ENCODE measurements around the gene SSB.
"Not testable (repeated sequence)": the region's sequence is repeated elsewhere in the genome, so short reads cannot be mapped to it uniquely, and the experiment has no call there.

The SSB gene

DNA sequence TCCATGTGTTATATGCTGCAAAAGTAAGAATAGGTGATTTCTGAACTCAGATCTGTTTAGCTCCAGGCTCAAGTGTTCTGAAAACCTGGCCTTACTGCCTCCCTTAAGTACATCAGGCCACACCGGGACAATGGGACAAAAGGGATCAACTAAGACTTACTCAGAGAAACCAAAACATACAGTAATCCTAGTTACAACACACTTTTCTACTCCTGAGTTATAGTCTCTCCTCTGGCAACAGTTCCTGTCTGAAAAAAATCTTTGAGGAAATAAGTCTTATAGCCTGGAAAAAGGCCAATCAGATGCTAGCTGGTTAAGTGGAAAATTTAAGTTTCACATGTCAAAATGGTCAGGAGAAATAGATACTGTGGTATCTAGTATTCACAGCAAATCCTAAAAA, 20.4 kb downstream of the SSB start:
- DNase-seq (ENCODE audit: low read depth): no peak
- TF ChIP-seq CTCF (IDR thresholded peaks at IDR 0.05; ENCODE audit: low read depth, low read length, missing control alignments): no peak
- H3K4me3 ChIP-seq (ENCODE audit: low read depth, low read length): no peak overlapping the region
- in situ Hi-C loops (cut with HindIII; ENCODE audit: low sequenced_read_pairs): no loop called here

DNA sequence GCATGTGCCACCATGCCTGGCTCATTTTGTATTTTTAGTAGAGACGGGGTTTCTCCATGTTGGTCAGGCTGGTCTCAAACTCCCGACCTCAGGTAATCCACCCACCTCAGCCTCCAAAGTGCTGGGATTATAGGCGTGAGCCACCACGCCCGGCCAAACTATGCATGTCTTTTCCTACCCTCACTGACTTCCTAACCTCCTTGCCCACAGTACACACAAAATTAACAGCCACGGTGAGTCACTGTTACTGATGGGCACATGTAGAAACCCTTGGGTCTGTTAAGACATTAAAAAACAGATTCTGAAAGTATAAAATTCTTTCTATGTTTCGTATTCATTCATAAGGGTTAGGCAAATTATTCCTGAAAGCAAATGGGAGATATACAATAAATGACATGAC, 21.4 kb downstream of the SSB start:
- in situ Hi-C loops (cut with HindIII; ENCODE audit: low sequenced_read_pairs); DNase-seq (ENCODE audit: low read depth); H3K4me3 ChIP-seq (ENCODE audit: low read depth, low read length): not testable (repeated sequence)

GRCh38 chr2:169822036-169822435, 23.4 kb downstream of the SSB start:
- in situ Hi-C loops (cut with HindIII; ENCODE audit: low sequenced_read_pairs): no loop called here
- no peak for TF ChIP-seq CTCF (IDR thresholded peaks at IDR 0.05; ENCODE audit: low read depth, low read length, missing control alignments)
- no peak overlapping the region for H3K4me3 ChIP-seq (ENCODE audit: low read depth, low read length)
- DNase-seq (ENCODE audit: low read depth): no peak

DNA sequence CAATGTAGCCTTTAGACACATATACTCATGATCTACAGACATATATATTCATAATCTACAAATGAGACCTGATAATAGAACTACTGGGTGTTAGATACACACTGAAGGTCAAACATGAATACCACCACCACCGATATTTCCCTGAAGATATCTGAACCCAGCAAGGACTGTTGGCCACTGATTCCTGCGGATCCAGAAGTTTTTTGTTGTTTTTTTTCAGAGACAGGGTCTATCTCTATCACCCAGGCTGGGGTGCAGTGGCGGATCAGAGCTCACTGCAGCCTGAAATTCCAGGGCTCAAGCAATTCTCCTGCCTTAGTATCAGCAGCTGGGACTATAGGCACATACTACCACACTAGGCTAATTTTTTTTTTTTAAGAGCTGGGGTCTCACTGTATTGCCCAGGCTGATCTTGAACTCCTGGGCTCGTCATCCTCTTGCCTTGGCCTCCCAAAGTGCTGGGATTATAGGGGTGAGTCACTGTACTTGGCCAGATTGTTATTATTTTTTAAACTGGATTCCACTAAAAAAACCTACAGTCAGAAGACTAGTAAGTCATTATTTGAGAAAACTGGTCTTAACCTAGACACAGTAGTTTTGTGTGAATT, 24.2 kb downstream of the SSB start:
- H3K4me3 ChIP-seq (ENCODE audit: low read depth, low read length): no peak overlapping the region
- TF ChIP-seq CTCF (IDR thresholded peaks at IDR 0.05; ENCODE audit: low read depth, low read length, missing control alignments): no peak
- no peak for DNase-seq (ENCODE audit: low read depth)
- in situ Hi-C loops (cut with HindIII; ENCODE audit: low sequenced_read_pairs): no loop called here

- no peak for TF ChIP-seq CTCF (IDR thresholded peaks at IDR 0.05; ENCODE audit: low read depth, low read length, missing control alignments)
- peak overlapping the region; percentile 74 for H3K4me3 ChIP-seq (ENCODE audit: low read depth, low read length)
- in situ Hi-C loops (cut with HindIII; ENCODE audit: low sequenced_read_pairs): no loop called here
- DNase-seq (ENCODE audit: low read depth): no peak
Measured at GRCh38 chr2:169823996-169824372, 25.3 kb downstream of the SSB start.

DNA sequence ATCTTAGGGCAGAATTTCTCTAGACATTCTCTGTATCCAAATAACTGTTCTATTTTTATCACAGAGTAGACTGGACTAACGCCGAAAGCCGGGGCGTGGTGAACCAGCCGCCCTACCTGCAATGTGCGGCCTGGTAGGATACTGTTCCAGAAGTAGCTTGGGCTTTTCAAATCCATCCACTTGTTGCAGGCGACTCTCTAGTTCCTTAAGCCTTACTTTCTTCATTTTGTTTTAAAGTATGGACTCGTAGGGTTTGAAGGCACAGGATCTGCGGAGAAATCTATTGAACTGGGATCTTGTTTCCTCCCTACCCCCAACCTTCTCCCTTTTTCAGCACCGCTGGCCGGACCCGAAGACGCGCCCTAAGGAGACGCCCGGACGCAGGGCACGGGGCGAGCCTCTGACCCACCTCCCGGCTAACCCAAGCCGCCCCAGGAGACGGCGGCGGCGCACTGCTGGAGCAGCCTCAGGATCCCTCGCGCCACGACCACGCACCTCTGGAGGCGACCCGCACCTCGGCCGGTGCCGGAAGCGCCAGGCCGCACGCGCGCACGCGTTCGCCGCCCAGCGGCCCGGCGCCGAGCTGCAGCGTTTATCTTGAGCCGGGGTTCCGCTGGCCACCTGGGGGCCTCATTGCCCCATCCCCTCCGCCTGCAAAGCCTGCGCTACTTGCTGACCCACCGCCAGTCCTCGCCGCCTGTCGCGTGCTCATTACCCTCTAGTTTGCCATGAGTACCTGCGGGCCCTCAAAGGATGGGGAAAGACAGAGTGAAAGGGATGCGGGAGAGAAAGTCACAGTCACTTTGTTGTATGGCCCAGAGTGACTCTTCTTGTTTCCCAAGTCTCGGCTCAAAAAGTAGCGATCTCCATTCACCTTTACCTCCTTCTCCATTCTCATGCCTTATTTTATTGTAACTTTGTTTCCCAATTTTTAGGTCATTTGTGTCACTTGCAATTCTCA, 26.0 kb downstream of the SSB start, which contains the start of gene METTL5:
TSS of gene METTL5 (minus strand) at position 533 of the 961 bp plus-strand sequence. CDS start at position 225, 308 bp downstream.
- H3K4me3 ChIP-seq (ENCODE audit: low read depth, low read length): peak within 1 kb of the TSS; percentile 74
- peak; percentile 82 for TF ChIP-seq CTCF (IDR thresholded peaks at IDR 0.05; ENCODE audit: low read depth, low read length, missing control alignments)
- in situ Hi-C loops (cut with HindIII; ENCODE audit: low sequenced_read_pairs): no loop called here

More for the DNA sequence above, 26.0 kb downstream of the SSB start, which contains the start of gene METTL5:
- peak; percentile 34 for DNase-seq (ENCODE audit: low read depth)
